ENCODE data around the gene DOCK9.
A peak's percentile ranks its signal among the peaks of the same experiment; 100 is the strongest.

DOCK9 gene

GRCh38 chr13:98892821-98893220, 85.0 kb downstream of the DOCK9 start:
- in situ Hi-C loops (cut with HindIII; ENCODE audit: low sequenced_read_pairs): no loop called here
- DNase-seq (ENCODE audit: low read depth): no peak
- no peak for TF ChIP-seq CTCF (IDR thresholded peaks at IDR 0.05; ENCODE audit: low read depth, low read length, missing control alignments)
- no peak overlapping the region for H3K4me3 ChIP-seq (ENCODE audit: low read depth, low read length)

GRCh38 chr13:98892077-98892476, 85.8 kb downstream of the DOCK9 start:
- no peak for DNase-seq (ENCODE audit: low read depth)
- in situ Hi-C loops (cut with HindIII; ENCODE audit: low sequenced_read_pairs): no loop called here
- TF ChIP-seq CTCF (IDR thresholded peaks at IDR 0.05; ENCODE audit: low read depth, low read length, missing control alignments): no peak
- H3K4me3 ChIP-seq (ENCODE audit: low read depth, low read length): no peak overlapping the region

- no peak overlapping the region for H3K4me3 ChIP-seq (ENCODE audit: low read depth, low read length)
- no peak for DNase-seq (ENCODE audit: low read depth)
- in situ Hi-C loops (cut with HindIII; ENCODE audit: low sequenced_read_pairs): no loop called here
- no peak for TF ChIP-seq CTCF (IDR thresholded peaks at IDR 0.05; ENCODE audit: low read depth, low read length, missing control alignments)
These were observed 86.9 kb downstream of the DOCK9 start for GRCh38 chr13:98890925-98891324.

GRCh38 chr13:98890186-98890585, 87.7 kb downstream of the DOCK9 start:
- no peak overlapping the region for H3K4me3 ChIP-seq (ENCODE audit: low read depth, low read length)
- in situ Hi-C loops (cut with HindIII; ENCODE audit: low sequenced_read_pairs): no loop called here
- DNase-seq (ENCODE audit: low read depth): peak; percentile 27
- no peak for TF ChIP-seq CTCF (IDR thresholded peaks at IDR 0.05; ENCODE audit: low read depth, low read length, missing control alignments)

GRCh38 chr13:98889419-98890085, 88.3 kb downstream of the DOCK9 start:
- DNase-seq (ENCODE audit: low read depth): no peak
- no peak for TF ChIP-seq CTCF (IDR thresholded peaks at IDR 0.05; ENCODE audit: low read depth, low read length, missing control alignments)
- H3K4me3 ChIP-seq (ENCODE audit: low read depth, low read length): no peak overlapping the region
- in situ Hi-C loops (cut with HindIII; ENCODE audit: low sequenced_read_pairs): no loop called here

GRCh38 chr13:98888890-98889279, 89.0 kb downstream of the DOCK9 start:
- DNase-seq (ENCODE audit: low read depth): no peak
- TF ChIP-seq CTCF (IDR thresholded peaks at IDR 0.05; ENCODE audit: low read depth, low read length, missing control alignments): no peak
- in situ Hi-C loops (cut with HindIII; ENCODE audit: low sequenced_read_pairs): no loop called here
- H3K4me3 ChIP-seq (ENCODE audit: low read depth, low read length): no peak overlapping the region

All from astrocyte of the cerebellum (primary cell).